Body of pancreas (tissue), 4 donors: ENCODE measurements around the gene ZFP62.

Source experiments
- CTCF ChIP-seq, 7 experiments: fragments of 450-650 bp in 4 of 7; fragments of 200-600 bp in 3 of 7; sonication (generic) in 3 of 7; IDR thresholded peaks; one replicate each; pipeline ENCODE4 v1.5.1; 2016 to 2019; ENCODE audit warnings: antibody characterized with exemption in 7 of 7
- POLR2A ChIP-seq, 3 donors: fragments of 450-650 bp; IDR thresholded peaks; one replicate each; pipeline ENCODE4 v1.6.1; 2016; ENCODE audit warnings: antibody characterized with exemption in 3 of 3, mild to moderate bottlenecking in 2 of 3

DNA sequence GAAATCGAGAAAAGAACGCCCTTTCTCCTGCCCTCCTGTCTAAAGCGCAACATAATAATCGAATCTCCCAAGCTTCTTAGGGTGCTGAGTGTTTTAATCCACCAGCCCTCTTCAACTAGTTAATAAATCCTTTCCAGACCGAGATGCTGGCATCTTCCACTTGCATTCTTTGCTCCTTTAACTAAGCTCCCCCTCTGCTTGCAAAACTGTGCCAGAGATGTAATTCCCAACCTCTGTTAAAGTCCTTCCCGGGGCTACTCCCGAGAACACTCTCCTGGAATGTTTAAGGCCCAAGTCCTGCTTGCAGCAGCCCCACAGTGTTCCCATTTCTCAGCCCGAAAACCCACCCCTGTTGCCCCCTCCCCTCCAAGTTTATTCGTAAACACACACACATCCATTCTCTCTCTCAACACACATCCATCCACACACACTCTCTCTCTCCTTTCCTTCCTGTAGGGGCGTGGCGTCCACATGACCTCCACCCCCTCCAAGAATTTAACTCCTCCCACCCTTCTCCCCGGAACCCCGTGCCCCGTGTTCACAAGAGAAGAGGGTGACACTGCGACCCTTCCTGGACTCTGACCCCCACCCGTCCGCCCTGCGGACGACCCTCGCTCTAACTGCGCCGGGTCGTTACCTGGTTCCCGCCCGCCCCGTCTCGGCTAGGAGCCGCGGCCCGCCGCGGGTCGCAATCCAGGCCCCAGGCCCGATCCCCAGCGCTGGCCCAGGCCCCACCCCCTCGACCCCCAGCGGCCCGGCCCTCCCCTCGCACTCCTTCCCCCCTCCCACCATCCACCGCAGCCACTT is 51.5 kb downstream of the ZFP62 start:
- peak in 2 of 7 experiments; percentile 13 to 15 for TF ChIP-seq CTCF (IDR thresholded peaks at IDR 0.05)
- peak in 1 of 3 donors; percentile 19 for TF ChIP-seq POLR2A (IDR thresholded peaks at IDR 0.05)
